ENCODE results near the gene SELENOH.

SELENOH gene

DNA sequence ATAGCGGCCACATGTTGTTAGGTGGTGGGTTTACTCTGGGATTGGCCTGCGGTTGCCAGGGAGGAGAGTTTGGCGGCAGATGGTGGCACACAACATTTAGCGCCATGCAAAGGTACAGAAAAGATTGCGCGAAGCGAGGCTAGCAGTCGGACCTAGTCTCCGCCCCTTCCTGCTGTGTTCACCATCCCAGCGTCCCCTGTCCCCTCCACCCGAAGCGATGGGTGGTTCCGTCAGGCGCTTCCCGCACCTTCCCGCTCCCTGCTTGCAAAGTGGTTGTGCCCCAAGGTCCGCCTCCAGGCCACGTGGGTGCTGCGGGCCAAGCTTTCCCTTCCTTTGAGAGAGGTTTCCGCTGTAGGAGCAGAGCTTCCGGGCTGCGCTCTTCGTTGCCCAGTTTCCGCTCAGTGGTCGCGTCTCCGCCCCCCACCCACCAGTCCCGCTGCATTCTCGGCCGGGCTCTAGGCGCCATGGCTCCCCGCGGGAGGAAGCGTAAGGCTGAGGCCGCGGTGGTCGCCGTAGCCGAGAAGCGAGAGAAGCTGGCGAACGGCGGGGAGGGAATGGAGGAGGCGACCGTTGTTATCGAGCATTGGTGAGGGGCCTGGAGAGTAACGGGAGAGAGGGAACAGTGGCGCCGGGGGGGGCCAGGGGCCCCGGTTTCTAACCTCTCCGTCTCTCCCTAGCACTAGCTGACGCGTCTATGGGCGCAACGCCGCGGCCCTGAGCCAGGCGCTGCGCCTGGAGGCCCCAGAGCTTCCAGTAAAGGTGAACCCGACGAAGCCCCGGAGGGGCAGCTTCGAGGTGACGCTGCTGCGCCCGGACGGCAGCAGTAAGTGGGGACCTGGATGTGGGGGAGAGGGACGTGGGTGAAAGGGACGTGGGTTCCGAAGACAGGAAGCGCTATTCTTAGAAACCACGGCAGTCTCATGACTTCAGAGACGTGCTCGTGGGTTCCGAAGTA, at the start of gene SELENOH (continued):
- TF ChIP-seq ZNF157 (tag by site-specific recombination; IDR thresholded peaks at IDR 0.05) (no peak), ZNF37A (tag by site-specific recombination; IDR thresholded peaks at IDR 0.05) (no peak), ZBTB7A (tag by site-specific recombination; IDR thresholded peaks at IDR 0.05; ENCODE audit: low read depth) (no peak), ZNF266 (tag by site-specific recombination; IDR thresholded peaks at IDR 0.05; ENCODE audit: low read depth) (no peak), ZSCAN30 (tag by site-specific recombination; IDR thresholded peaks at IDR 0.05) (peak; percentile 97), FEZF1 (tag by site-specific recombination; IDR thresholded peaks at IDR 0.05) (peak; percentile 79), ZNF600 (tag by site-specific recombination; IDR thresholded peaks at IDR 0.05) (peak; percentile 88), ZNF707 (tag by site-specific recombination; IDR thresholded peaks at IDR 0.05) (no peak), SCRT2 (tag by site-specific recombination; IDR thresholded peaks at IDR 0.05) (peak; percentile 57), ZNF26 (tag by site-specific recombination; IDR thresholded peaks at IDR 0.05) (no peak), ZNF132 (tag by site-specific recombination; IDR thresholded peaks at IDR 0.05; ENCODE audit: borderline replicate concordance) (no peak), TSHZ1 (tag by site-specific recombination; IDR thresholded peaks at IDR 0.05; ENCODE audit: borderline replicate concordance) (no peak), ZNF341 (tag by site-specific recombination; IDR thresholded peaks at IDR 0.05; ENCODE audit: low read depth) (peak; percentile 89), ZNF366 (tag by site-specific recombination; conservative IDR thresholded peaks at IDR 0.05) (no peak), ZNF585B (tag by site-specific recombination; IDR thresholded peaks at IDR 0.05) (no peak), ZNF76 (tag by site-specific recombination; IDR thresholded peaks at IDR 0.05; ENCODE audit: borderline replicate concordance, low read depth) (peak; percentile 83; the same call in 1 of the 2 replicates), HIC1 (tag by site-specific recombination; IDR thresholded peaks at IDR 0.05) (peak; percentile 59), ZFP37 (tag by site-specific recombination; IDR thresholded peaks at IDR 0.05) (peak; percentile 91), ZBTB8A (tag by site-specific recombination; IDR thresholded peaks at IDR 0.05) (peak; percentile 70), ZNF785 (tag by site-specific recombination; IDR thresholded peaks at IDR 0.05) (no peak), ZNF394 (tag by site-specific recombination; IDR thresholded peaks at IDR 0.05; ENCODE audit: borderline replicate concordance) (peak; percentile 83), ZNF248 (tag by site-specific recombination; IDR thresholded peaks at IDR 0.05) (no peak), HOXA7 (CRISPR knock-in tag; IDR thresholded peaks at IDR 0.05; ENCODE audit: borderline replicate concordance) (no peak), ZNF362 (tag by site-specific recombination; IDR thresholded peaks at IDR 0.05) (no peak), ZNF169 (tag by site-specific recombination; IDR thresholded peaks at IDR 0.05) (no peak), ZNF747 (tag by site-specific recombination; IDR thresholded peaks at IDR 0.05) (no peak), ZNF2 (tag by site-specific recombination; IDR thresholded peaks at IDR 0.05) (peak; percentile 96), GLIS1 (tag by site-specific recombination; IDR thresholded peaks at IDR 0.05) (peak; percentile 36), ZNF391 (tag by site-specific recombination; IDR thresholded peaks at IDR 0.05; ENCODE audit: borderline replicate concordance, low read depth) (peak; percentile 86; the same call in 1 of the 2 replicates)
- TF ChIP-seq, protein P1, sequence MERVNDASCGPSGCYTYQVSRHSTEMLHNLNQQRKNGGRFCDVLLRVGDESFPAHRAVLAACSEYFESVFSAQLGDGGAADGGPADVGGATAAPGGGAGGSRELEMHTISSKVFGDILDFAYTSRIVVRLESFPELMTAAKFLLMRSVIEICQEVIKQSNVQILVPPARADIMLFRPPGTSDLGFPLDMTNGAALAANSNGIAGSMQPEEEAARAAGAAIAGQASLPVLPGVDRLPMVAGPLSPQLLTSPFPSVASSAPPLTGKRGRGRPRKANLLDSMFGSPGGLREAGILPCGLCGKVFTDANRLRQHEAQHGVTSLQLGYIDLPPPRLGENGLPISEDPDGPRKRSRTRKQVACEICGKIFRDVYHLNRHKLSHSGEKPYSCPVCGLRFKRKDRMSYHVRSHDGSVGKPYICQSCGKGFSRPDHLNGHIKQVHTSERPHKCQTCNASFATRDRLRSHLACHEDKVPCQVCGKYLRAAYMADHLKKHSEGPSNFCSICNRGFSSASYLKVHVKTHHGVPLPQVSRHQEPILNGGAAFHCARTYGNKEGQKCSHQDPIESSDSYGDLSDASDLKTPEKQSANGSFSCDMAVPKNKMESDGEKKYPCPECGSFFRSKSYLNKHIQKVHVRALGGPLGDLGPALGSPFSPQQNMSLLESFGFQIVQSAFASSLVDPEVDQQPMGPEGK (tag by site-specific recombination; IDR thresholded peaks at IDR 0.05) = peak; percentile 84

Data from HEK293 (cell line).